GM19193 (cell line): Measurements from ENCODE around the gene MAPK8.

Experiments used
- POLR2A ChIP-seq: IDR thresholded peaks from 4 replicates; pipeline ENCODE4 v1.6.1; 2011; ENCODE audit not compliant: insufficient read depth, insufficient read length; ENCODE audit errors: extremely low read depth

Gene MAPK8

GRCh38 chr10:48470115-48470892 lies 163.8 kb downstream of the MAPK8 start:
- no peak for TF ChIP-seq POLR2A

GRCh38 chr10:48470893-48471805 lies 164.7 kb downstream of the MAPK8 start:
- no peak for TF ChIP-seq POLR2A

GRCh38 chr10:48472501-48473069 lies 166.1 kb downstream of the MAPK8 start:
- no peak for TF ChIP-seq POLR2A

- no peak for TF ChIP-seq POLR2A
Measured at GRCh38 chr10:48473704-48474103, 167.2 kb downstream of the MAPK8 start.

GRCh38 chr10:48474765-48475365 lies 168.4 kb downstream of the MAPK8 start:
- no peak for TF ChIP-seq POLR2A

- no peak for TF ChIP-seq POLR2A
Measured at GRCh38 chr10:48475943-48476278, 169.4 kb downstream of the MAPK8 start.

- no peak for TF ChIP-seq POLR2A
Measured at GRCh38 chr10:48476279-48476982, 170.0 kb downstream of the MAPK8 start.

GRCh38 chr10:48477141-48477540 lies 170.7 kb downstream of the MAPK8 start:
- no peak for TF ChIP-seq POLR2A

- TF ChIP-seq POLR2A = no peak
Measured at GRCh38 chr10:48477616-48478015, 171.1 kb downstream of the MAPK8 start.

GRCh38 chr10:48478469-48478868 lies 172.0 kb downstream of the MAPK8 start:
- no peak for TF ChIP-seq POLR2A

GRCh38 chr10:48478980-48479811 lies 172.7 kb downstream of the MAPK8 start:
- TF ChIP-seq POLR2A = no peak

- TF ChIP-seq POLR2A = no peak
Measured at GRCh38 chr10:48480397-48481374, 174.2 kb downstream of the MAPK8 start.

- TF ChIP-seq POLR2A = no peak
Measured at GRCh38 chr10:48481385-48481784, 174.9 kb downstream of the MAPK8 start.
